M059J (cell line): ENCODE measurements around the gene MTHFSD. TPM values are rescaled to one million over a fixed set of nuclear protein-coding genes. Genes with fewer than 3 reads are reported as not detected.

Source experiments
- DNase-seq: peaks from one replicate; pipeline ENCODE4 v3.0.0-alpha.2; 2012; ENCODE audit warnings: low read depth
- total RNA-seq: library from RNA; depleted of rRNA; stranded (reverse); fragments of >200 nt; shearing (Covaris generic); gene quantifications from 2 replicates; pipeline ENCODE4 v1.2.3, GENCODE V29; 2014

Gene MTHFSD
- total RNA-seq, 1 experiment from 2014 or later, result 18.3 TPM

DNA sequence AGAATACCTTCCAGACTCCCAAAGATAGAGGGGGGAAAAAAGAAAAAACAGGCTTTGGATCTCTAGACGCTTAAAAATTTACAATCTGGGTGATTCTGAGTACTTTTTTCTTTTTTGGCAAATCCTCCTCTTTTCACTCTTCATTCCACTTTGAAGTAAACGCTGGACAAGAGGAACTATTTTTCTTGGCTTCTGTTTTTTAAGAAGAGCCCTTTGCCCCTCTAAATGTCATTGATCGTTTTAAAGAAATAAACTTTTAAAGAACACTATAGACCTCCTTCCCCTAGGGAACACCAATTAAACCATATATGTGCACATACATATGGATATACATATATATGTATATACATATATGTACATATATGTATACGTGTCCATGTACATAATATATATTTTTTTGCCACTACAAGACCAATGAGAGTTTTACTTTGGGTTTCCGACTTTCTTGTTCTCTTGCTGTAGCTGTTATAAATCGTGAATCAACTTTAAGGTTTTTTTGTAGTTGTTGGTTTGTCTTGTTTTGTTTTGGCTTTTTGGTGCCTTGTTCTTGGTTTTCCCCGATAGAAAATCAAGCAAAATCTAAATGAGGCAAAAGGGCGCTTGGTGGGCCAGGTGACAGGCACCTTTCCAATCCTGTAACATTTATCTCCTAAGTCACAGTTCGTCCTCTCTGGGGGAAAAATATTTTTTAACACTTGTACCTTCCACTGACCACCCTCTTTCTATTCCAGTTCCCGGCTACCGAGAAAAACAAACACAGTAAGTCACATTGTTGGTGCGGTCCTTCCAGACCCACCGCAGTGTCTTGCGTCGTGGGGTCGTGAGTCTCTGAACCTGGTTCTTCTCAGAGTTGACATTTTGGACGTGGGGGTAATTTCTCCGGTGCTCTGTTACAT, 40.3 kb downstream of the MTHFSD start:
- no peak for DNase-seq

DNA sequence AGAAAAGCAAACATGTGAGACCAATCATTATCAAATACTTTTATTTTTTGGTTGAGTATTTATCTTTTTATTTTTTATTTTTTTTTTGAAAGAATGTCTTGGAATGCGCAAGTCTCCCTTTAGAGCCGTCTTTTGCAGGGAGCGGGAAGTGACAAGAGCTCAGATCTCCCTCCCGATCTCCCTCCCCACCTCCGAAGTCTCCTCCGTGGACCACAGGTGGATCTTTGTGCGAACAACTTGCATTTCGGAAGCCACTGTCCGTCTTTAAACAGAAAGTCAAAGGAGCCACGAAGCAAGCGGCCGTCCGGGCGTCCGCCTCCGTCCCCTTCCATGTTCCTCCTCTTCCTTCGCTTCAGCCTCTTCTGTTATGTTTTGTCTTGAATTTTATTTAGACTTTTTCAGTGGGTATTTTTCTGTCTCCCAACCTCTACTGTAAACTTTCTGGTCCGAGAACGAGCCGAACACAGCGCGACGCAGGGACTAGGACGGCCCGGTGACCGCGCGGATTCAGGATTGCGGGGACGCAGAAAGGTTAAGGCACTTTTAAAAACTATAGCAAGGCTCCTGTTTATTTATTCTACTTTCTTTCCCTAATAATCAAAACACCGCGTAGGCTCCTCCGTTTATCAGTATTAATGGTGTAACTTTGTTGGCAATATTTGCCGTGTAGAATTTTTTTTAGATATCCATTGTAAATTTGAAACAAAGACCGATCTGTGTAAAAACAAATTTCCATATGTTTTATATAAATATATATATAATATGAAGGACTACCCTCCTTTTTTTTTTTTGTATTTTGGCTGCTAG, 41.4 kb downstream of the MTHFSD start:
- no peak for DNase-seq

DNA sequence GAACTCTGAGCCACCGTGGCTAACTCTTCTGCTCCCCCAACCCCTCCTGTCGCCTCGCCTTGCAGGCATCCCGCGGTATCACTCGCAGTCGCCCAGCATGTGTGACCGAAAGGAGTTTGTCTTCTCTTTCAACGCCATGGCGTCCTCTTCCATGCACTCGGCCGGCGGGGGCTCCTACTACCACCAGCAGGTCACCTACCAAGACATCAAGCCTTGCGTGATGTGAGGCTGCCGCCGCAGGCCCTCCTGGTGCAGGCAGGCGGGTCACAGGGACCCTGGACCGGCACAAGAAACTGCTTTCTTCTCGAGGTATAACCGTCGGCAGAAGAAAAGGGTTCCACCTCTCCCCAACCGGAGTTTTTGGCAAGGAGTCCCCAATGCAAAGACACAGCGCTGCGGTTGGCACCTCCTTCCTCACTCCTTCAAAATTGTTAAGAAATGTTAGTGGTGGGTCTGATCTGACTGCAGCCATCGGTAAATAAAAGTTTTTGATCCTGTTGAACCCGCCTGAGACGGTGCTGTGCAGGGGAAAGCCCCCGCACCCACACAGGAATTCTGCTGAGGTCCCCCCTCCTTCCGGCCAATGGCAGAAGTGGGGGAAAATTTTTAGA, 42.1 kb downstream of the MTHFSD start:
- DNase-seq, result no peak

DNA sequence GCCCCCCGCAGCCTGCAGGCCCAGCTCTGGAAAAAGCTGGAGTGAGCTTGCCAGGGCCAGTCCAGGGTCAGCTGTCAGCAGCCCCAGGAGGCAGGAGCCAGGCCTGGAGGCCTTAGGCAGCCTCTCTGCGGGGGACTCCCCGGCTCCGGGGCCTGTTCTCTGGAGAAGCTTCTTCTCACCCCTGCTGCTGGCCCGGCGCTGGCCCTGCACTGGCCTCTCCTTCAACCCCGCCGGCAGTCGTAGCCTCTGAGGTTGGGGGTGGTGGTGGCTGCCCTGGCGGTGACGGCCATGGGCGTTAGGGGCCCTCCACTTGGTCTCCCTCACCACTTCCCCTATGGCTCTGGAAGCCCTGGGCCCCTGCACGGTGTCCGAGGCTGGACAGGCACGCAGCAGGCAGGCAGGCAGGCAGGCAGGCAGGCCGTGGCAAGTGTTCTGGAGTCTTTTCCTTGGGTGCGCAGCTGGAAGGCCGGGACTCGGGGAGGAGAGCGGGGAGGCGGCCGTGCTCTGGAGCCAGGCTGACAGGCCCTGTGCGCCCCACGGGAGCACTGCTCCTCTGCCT, 42.7 kb downstream of the MTHFSD start:
- DNase-seq, result no peak

DNA sequence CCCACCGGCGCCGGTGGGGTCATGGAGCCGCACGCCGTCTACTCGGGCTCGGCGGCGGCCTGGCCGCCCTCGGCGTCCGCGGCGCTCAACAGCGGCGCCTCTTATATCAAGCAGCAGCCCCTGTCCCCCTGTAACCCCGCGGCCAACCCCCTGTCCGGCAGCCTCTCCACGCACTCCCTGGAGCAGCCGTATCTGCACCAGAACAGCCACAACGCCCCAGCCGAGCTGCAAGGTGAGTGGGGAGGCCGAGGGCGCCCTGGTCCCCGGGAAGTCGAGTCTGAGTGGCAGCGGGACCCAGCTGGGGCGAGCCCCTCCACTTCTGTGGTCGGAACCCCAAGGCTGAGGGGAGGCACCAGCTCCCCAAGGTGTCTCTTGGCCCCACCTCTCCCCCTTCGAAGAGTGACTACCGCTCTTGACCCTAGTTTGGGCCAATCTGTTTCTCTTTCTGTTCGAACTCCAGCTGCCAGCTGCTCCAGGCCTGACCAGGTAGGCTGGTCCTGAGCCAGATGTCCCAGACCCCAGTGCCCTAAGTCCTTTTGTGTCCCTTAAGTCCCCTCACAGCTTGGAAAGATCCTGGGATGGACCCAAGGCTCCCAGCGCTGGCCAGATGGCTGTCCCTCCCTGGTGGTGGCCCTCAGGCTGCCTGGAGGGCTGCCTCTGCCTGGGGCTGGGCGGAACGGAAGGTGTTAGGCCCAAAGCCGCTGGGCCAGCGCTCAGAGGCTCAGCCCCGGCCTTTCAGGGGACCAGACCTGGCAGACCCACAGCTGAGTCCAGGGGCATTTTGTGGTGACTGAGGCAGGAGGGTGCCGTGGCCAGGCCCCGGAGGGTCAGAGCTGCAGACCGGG, 43.5 kb downstream of the MTHFSD start:
- DNase-seq, result no peak

DNA sequence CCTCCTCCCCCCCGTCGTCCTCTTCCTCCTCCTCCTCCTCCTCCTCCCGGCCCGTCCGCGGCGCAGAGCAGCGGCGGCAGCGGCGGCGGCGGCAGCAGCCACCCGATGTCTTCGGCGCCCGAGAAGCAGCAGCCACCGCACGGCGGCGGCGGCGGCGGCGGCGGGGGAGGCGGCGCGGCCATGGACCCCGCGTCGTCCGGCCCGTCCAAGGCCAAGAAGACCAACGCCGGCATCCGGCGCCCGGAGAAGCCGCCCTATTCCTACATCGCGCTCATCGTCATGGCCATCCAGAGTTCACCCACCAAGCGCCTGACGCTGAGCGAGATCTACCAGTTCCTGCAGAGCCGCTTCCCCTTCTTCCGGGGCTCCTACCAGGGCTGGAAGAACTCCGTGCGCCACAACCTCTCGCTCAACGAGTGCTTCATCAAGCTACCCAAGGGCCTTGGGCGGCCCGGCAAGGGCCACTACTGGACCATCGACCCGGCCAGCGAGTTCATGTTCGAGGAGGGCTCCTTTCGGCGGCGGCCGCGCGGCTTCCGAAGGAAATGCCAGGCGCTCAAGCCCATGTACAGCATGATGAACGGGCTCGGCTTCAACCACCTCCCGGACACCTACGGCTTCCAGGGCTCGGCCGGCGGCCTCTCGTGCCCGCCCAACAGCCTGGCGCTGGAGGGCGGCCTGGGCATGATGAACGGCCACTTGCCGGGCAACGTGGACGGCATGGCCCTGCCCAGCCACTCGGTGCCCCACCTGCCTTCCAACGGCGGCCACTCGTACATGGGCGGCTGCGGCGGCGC, 44.4 kb downstream of the MTHFSD start, which contains the start of gene FOXF1:
TSS of gene FOXF1 (plus strand) at position 63 of the 797 bp plus-strand sequence. CDS start at position 106, 43 bp downstream.
- DNase-seq, result peak; percentile 69

DNA sequence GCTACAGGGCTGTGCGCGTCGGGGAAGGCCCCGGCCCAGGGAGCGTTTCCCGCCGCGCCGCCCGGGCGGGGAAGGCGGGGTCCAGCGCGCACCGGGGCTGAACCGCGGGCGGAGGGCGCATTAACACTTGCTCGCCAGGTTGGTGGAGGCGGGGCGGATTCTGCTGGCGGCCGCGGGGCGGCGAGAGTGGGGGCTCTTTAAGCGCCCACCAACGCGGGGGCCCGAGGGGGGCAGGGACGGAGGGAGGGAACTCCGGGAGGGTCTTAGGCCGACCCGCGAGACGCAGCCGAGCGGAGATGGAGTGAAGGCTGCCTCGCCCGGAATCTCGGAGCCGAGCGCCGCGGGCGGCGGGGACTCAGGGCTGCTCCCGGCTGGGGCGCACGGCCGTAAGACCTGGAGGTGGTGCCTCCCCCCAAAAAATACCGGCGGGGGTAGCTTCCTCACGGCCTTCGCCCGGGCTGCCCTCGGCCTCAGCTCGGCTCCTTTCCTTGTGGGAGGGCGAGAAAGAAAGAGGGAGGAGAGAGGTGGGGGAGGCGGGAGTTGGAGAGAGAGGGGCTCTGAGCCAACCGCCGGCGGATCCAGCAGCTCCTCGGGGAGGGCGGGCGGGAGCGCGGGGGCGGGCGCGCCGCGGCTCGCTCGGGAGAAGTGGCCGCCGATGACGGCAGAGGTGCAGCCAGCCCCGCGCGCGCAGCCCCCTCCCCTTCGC, 45.1 kb downstream of the MTHFSD start:
- peak; percentile 92 for DNase-seq

DNA sequence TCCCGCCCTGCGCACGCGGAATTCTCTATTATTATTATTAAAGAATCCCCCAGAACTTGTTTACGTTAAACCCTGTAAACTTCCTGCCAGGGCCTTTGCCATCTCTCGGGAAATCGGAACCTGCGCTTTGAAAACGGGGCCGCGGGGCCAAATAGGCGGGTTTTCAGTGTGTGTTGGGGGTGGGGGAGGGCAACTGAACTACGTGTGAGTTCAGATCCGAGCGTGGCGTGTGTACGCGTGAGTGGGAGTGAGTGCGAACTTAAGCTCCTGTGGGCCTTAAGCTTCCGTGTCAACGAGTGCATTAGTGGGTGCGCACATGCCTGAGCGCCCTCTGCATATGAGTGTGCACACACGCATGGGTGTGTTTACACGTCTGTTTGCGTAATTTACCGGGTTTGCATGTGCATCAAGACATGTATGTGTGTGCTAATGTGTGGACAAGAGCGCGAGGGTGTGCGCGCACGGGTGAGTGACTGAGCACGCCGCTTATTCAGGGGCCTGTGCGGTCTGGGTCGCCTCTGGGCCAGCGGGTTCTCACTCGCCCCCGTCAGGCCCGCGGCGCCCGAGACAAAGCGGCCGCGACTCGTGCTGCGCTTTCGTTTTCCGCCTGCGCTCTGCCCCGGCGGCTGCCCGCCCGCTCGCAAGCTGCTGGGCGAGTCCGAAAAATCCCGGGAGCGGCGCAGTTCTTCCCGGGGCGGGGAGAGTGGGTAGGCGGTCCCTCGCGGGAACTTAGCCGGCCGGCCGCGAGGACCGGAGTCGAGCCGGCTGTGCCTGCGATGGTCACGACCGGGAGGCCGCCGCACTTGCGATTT, 45.9 kb downstream of the MTHFSD start:
- peak; percentile 82 for DNase-seq

DNA sequence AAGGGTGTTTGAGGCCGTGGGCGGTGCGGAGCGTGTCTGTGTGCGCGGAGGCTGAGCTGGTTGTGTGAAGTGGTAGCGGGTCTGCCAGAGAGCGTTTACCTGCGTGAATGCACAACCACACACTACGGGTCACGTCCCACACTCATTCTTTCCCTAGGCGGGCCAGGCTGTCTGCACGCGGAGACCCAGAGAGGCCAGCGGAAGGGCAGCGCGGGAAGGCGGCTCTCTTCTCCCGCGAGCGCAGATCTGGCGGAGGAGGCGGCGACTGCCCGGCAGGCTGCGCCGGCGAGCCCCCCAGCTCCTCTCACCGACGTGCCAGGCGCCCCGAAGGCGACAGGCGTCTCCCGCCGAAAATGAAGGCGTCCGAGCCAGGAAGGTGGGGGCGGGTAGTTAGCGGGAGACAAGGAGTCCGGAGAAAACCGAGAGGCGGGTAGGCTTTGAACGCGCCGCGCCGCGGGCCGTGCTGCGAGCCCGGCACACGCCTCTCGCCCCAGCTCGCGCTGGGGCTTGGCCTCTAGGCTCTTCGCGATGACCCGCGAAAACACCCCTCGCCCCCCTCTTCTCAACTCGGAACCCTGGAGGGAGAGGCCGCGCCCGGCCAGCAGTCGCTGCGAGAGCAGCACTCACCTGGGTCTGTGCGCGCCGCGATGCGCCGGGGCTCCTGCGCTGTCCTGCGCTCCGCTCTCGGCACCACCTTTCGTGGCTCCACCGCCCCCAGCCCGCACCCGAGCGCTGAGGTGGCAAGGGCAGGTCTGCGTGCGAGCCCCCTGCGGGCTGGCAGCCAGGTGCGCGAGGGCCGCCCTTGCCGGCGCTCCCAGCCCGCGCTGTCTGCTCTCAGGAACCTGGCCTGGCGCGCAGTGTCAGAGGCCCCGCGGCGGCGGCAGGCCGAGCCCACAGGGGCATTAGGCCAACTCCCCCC, 46.7 kb downstream of the MTHFSD start:
- no peak for DNase-seq

DNA sequence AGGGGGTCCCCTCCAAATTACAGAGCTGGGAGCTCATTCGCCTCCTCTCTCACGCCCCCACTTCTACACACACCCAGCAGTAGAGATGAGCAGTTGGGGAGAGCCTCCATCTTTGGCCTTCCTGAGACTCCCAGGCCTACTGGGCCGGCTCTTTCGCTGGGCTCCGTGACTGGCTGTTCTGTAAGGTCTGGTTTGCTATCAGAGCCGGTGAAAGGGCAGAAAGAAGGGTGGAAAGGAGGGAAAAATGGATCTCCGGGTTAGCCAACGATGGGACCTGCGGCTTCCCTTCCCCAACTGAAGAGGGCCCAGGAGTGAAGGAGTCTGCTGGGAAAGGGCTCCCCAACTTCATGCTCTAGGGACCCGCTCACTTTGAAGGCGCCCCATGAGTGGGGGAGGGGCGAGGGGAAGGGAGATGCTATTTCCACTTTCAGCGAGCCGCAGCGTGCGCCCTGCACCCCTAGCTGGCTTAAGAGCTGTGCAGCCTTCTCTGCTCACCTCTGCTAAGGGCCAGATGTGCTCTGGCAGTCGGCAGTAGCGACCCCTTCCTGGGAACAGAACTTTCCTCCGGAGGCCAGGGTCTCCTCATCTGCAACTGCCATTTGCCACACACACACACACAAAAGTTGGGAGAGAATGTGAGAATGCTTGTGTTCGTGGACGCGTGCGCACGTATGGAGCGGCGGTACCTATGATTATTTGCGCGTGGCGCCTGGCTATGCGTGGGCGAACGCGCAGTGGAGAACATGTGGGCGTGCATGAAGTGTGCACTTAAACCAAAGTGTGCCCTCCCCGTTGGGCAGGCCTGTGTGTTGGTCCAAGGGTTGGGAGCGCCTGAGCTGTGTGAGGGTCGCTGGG, 47.6 kb downstream of the MTHFSD start:
- DNase-seq, result no peak

DNA sequence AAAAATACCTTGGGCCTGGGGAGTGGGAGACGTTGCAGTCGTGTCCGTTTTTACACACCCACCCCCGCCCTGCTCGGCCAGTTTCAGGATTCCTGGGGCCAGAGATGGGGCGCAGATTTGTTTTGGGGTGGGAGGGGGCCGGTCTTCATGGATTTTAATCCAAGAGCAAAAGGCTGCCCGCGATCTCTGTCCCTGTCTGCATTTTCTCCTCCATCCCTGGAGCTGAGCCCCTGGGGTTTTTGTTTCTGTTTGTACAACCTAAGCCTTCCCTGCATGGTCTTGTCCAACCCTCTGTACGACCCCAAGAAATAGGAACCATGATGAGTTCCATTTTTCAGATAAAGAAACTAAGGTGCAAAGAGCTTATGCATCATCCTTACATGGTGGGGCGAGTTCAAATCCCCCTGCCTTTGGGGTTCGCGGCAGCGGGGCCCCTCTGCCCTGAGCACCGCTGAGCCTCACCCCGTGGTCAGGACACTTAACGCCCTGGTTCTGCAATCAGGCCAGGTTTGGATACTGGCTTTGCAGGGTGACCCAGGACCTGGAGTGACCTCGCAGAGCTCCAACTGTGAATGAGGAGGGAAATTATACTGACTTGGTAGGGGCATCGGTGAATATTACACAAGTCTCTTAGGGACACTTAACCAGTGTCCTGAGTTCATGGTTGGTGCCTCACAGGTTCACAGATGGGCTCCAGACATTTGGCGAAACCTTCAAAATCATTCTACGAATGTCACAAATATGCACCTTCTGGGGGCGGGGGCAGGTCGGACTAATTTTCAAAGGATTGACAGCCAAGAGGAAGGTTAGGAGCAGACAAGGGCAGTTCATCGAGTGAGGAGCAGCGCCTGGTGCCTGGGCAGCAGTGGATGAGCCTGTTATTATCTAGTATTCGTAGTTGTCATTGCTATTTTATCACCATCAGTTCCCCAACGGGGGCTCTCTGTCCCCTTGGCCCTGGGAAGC, 48.9 kb downstream of the MTHFSD start:
- DNase-seq, result no peak

DNA sequence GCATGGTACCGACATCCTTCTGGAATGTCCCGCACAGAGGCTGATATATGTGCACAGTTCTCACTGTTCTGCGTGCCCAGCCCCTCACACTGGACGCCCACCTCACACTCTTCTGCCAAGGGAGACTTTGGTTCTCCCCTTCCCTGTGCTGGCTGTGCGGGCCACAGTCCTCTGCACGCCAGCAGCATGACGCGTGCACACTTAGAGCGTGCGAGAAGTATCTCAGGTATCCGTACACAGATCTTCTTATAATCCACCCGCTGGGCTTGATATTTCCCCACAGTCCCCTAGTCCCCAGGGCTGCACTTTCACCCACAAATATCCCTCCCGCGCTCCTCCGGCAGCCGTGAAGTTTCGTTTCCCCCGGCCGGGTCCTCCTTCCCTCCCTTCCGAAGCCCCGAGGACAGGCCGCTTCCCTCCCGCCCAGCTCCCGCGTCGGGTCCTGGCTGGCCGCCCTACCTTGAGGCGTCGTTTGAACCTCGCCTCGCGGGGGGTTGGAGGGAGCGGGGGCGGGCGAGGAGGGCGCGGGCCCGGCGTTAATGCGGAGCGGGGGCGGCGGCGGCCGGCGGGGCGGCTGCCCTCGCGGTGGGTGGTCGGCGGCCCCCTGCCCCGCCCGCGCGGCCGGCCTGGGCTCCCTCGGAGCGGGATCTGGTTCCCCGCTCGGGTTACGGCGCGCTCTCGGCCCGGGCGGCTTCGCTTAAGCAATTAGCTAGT, 49.7 kb downstream of the MTHFSD start:
- DNase-seq, result no peak

DNA sequence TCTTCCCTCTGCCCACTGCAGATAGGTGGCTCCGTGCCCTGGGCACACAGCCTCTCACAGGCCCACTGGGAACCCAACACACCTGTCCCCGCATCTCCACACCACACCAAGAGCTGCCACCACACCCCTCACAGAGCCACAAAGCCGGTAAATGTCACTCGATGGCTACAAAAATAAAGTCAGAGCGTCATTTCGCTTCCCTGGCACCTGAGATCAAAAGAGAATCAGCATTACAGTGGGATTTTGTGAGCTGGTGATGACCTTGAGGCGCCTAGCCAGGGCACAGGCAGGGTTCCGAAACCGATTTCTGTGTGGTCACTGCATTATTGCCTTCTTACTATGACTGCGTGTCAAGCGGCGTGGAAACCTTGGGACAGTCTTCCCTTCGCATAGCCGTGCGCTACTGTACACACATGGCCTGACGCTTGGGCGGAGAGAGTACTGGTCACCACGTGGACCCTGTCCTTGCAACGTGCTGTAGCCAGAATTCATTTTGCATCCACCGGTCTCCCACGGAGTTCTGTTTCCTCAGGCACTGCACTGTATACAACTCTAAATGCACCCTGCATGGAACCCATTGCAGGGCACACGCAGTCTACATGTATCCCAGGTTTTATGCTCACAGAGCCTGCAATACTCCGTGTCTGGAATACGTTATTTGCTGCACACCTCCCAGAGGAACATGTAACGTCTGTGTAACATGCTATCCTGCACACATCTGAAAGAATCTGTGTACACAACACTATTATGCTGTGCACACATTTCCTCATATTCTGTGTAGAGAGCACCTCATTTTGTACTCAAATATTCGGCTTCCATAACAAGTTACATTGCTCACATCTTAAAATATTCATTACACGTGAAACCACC, 50.5 kb downstream of the MTHFSD start:
- DNase-seq, result no peak

DNA sequence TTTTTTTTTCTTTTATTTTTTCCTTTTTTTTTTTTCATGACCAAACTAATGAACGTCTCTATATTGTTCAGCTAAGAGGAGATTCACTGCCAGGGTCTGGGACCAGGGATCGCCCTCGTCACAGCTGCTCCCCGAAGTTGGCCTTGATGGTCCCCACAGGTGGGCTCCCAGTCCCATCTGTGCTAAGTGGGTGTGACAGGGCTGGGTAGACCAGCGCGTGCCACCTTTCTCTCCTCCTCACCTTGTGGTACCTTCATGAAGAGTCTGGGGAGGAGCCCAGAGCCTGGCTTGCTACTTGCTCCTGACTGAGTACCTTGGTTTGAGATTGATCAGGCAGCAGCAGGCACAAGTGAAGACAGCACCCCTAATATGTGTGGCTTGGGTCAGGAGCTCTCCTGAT, 51.2 kb downstream of the MTHFSD start:
- DNase-seq, result no peak
